Glutamatergic neuron (in vitro differentiated cells): ENCODE data around the gene MTCH2. TPM values are rescaled to one million over a fixed set of nuclear protein-coding genes. Genes with fewer than 3 reads are reported as not detected.

Experiments
- DNase-seq: peaks from one replicate; pipeline ENCODE4 v3.0.0; 2022
- H3K27ac Mint-ChIP-seq: one replicate; pipeline ENCODE4 v1.8.0; 2020; ENCODE audit warnings: mild to moderate bottlenecking, mixed read lengths, inconsistent platforms; ENCODE audit not compliant: unreplicated experiment
- H3K27me3 Mint-ChIP-seq: one replicate; pipeline ENCODE4 v1.8.0; 2020; ENCODE audit warnings: mild to moderate bottlenecking, moderate library complexity, mixed read lengths, inconsistent platforms; ENCODE audit not compliant: unreplicated experiment
- H3K36me3 Mint-ChIP-seq: one replicate; pipeline ENCODE4 v1.8.0; 2020; ENCODE audit warnings: mild to moderate bottlenecking, mixed read lengths, inconsistent platforms; ENCODE audit not compliant: unreplicated experiment
- H3K4me1 Mint-ChIP-seq: one replicate; pipeline ENCODE4 v1.8.0; 2020; ENCODE audit warnings: mild to moderate bottlenecking, low read depth, mixed read lengths, inconsistent platforms; ENCODE audit not compliant: unreplicated experiment
- H3K4me3 Mint-ChIP-seq: one replicate; pipeline ENCODE4 v1.8.0; 2020; ENCODE audit warnings: mild to moderate bottlenecking, mixed read lengths, inconsistent platforms; ENCODE audit not compliant: unreplicated experiment
- H3K9me3 Mint-ChIP-seq: one replicate; pipeline ENCODE4 v1.8.0; 2020; ENCODE audit warnings: mild to moderate bottlenecking, moderate library complexity, mixed read lengths, inconsistent platforms; ENCODE audit not compliant: unreplicated experiment
- total RNA-seq: library from RNA; stranded (reverse); fragmentation: NEBNext Ultra II Directional; extraction: Animal tissue kit (Norgen Biotek cat#: 25700); gene quantifications from one replicate; pipeline ENCODE4 v1.2.1, GENCODE V29; 2021; ENCODE audit not compliant: unreplicated experiment
- TF ChIP-seq, protein P1 (sequence below): fragments of 200-600 bp; sonication (generic); IDR thresholded peaks from one replicate; pipeline ENCODE4 v1.5.0; 2021; ENCODE audit not compliant: partially characterized antibody, unreplicated experiment

The MTCH2 gene
- total RNA-seq, 1 donor from 2014 or later = 144 TPM

DNA sequence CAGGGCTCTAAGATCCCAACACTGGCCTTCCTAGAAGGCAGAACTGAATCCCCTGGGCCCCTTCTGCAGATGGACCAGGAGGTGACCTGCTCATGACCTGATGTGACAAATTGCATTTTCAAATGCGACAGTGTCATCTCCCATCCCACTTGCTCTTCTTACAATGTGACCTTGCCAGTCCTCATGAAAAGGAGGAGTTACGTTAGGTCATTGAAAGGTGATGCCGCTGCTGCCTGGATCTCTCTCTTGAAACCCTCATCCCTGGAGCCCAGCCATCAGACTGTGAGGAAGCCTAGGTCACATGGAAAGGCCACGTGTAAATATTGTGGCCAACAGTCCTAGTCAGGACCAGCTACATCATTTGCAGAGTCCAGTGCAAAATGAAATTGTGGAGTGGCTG lies 42.5 kb downstream of the MTCH2 start:
- no peak overlapping the region for H3K27ac Mint-ChIP-seq
- H3K4me3 Mint-ChIP-seq = no peak overlapping the region
- no peaks in the 10 kb centered on the region for H3K36me3 Mint-ChIP-seq

DNA sequence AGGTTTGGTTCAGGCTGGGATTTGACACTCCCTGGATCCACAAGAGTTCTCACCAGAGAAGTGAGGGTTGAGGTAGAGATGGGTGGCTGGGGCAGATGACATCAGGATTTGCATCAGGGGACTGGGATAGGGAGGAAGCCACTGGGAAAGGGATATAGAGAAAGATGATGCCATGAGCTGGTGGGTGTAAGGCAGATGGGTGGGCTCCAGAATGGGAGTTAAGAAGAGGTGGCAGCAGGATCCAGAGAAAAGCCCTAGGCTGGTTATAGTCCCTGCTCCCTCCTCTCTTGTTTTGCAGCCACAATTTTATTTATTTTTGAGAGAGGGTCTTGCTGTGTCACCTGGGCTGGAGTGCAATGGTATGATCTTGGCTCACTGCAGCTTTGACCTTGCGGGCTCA lies 46.4 kb downstream of the MTCH2 start:
- Mint-ChIP-seq H3K9me3 (no peaks in the 10 kb centered on the region), H3K27ac (no peak overlapping the region), H3K4me1 (peaks cover 15% of the 10 kb centered on the region), H3K36me3 (no peaks in the 10 kb centered on the region), H3K4me3 (peak overlapping the region; percentile 8), H3K27me3 (peaks cover 23% of the 10 kb centered on the region)
- no peak for DNase-seq
- TF ChIP-seq, protein P1, sequence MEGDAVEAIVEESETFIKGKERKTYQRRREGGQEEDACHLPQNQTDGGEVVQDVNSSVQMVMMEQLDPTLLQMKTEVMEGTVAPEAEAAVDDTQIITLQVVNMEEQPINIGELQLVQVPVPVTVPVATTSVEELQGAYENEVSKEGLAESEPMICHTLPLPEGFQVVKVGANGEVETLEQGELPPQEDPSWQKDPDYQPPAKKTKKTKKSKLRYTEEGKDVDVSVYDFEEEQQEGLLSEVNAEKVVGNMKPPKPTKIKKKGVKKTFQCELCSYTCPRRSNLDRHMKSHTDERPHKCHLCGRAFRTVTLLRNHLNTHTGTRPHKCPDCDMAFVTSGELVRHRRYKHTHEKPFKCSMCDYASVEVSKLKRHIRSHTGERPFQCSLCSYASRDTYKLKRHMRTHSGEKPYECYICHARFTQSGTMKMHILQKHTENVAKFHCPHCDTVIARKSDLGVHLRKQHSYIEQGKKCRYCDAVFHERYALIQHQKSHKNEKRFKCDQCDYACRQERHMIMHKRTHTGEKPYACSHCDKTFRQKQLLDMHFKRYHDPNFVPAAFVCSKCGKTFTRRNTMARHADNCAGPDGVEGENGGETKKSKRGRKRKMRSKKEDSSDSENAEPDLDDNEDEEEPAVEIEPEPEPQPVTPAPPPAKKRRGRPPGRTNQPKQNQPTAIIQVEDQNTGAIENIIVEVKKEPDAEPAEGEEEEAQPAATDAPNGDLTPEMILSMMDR = no peak

More for the DNA sequence above, 42.5 kb downstream of the MTCH2 start:
- Mint-ChIP-seq H3K27me3 (peaks cover 11% of the 10 kb centered on the region), H3K4me1 (peaks cover 10% of the 10 kb centered on the region), H3K9me3 (peaks cover 1% of the 10 kb centered on the region)
- TF ChIP-seq, protein P1 = no peak
- DNase-seq = no peak

DNA sequence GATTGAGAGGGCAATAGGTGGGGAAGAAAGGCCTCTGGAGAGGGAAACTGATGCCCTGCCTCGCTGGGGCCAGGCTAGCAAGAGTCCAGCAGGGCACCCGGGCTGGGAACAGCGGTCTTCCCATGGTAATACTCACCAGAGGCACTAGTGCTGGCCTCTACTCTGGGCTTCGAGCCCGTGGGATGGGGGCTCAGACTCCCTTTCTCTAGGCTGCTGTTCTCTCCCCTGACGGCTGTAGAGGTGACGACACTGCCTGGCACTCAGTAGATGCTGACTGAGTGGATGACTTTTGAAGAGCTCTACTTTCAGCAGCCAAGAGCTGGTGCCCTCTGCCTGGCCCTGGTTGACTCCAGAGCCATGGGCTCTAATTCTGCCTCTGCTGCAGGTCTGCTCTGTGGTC lies 47.3 kb downstream of the MTCH2 start:
- TF ChIP-seq, protein P1 = no peak
- peak overlapping the region; percentile 72 for H3K4me3 Mint-ChIP-seq
- H3K27ac Mint-ChIP-seq = no peak overlapping the region
- peaks cover 23% of the 10 kb centered on the region for H3K27me3 Mint-ChIP-seq
- DNase-seq = no peak
- peaks cover 15% of the 10 kb centered on the region for H3K4me1 Mint-ChIP-seq
- H3K9me3 Mint-ChIP-seq = no peaks in the 10 kb centered on the region
- no peaks in the 10 kb centered on the region for H3K36me3 Mint-ChIP-seq

DNA sequence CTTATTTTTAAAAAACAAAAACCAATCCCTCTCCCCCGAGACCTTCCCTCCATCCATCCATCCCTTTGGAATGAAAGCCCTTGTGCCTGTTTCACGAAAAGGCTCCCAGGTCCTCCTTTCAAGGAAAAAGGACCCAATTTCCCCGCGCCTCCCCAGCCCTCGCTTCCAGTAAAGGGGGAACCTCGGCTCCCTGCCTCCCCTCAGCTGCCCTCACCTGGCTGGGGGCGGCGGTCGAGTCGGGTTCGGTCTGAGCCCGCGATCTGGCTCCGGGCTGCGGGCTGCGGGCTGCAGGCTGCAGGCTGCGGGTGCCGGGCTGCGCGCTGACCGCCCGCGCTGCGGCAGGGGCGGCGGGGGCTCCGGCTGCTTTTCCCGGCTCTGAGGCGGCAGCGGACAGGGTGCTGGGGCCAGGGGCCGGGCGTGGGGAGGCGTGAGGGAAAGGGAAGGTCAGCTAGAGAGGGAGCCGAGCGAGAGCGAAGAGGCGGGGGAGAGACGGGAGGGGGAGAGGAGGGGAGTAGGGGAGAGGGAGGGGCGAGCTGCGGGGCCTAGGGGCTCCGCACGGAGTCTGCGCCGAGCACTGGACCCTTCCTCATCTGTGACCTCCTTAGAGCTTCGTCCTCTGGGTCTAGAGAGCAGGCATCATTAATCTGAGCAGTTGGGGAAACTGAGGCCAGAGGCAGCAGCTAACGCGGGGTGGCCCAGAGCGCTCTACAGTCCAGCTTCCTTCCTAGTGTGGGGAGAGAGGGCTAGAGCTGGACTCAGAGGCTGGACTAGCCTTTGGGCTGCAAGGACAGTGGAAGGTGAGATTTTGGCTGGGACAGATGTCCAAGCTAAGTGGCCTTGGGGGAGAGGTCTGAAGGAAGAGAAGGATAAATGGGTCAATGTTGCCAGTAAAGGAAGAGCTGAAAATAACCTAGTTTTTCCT lies 48.2 kb downstream of the MTCH2 start, which contains the start of gene C1QTNF4:
C1QTNF4 (minus strand) TSS at position 478 of the 922 bp plus-strand sequence. CDS start 3,601 bp downstream, outside the sequence.
- TF ChIP-seq, protein P1 = no peak
- Mint-ChIP-seq H3K4me1 (peaks cover 10% of the 10 kb centered on the region), H3K27ac (no peak within 1 kb of the TSS), H3K36me3 (no peaks in the 10 kb centered on the region), H3K4me3 (peak within 1 kb of the TSS; percentile 84), H3K27me3 (peaks cover 23% of the 10 kb centered on the region), H3K9me3 (no peaks in the 10 kb centered on the region)
- peak; percentile 62 for DNase-seq

DNA sequence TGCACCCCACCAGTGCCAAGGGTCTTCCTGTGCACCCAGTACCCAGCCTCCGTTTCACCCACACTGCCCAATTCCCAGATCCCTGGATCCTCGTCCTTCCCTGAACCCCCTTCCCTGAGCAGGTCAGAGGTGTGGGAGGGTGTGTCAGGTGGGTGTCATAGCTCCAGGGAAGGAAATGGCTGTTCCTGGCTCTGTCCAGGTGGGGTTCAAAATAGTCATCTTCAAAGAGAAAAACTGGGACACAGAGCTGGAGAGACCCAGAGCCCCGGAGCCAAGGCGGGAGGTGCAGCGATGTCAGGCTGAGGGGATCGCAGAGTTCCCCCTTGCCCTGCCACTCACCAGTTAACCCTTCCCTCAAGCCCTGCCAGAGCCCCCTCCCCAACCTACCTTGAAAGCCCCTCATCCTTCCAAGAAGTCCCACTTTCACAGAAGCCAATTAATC lies 48.8 kb downstream of the MTCH2 start:
- Mint-ChIP-seq H3K27me3 (peaks cover 23% of the 10 kb centered on the region), H3K36me3 (no peaks in the 10 kb centered on the region), H3K27ac (no peak overlapping the region), H3K9me3 (no peaks in the 10 kb centered on the region), H3K4me1 (peaks cover 6% of the 10 kb centered on the region), H3K4me3 (peak overlapping the region; percentile 84)
- TF ChIP-seq, protein P1 = no peak
- no peak for DNase-seq
